GM19023 (cell line): Measurements from ENCODE around the gene GPSM1.

Experiments used
- ATAC-seq: cut with Tn5 transposase; IDR thresholded peaks from one replicate; pipeline ENCODE4 v1.9.1; 2021; ENCODE audit warnings: mild to moderate bottlenecking, moderate library complexity; ENCODE audit not compliant: unreplicated experiment

GPSM1 gene

DNA sequence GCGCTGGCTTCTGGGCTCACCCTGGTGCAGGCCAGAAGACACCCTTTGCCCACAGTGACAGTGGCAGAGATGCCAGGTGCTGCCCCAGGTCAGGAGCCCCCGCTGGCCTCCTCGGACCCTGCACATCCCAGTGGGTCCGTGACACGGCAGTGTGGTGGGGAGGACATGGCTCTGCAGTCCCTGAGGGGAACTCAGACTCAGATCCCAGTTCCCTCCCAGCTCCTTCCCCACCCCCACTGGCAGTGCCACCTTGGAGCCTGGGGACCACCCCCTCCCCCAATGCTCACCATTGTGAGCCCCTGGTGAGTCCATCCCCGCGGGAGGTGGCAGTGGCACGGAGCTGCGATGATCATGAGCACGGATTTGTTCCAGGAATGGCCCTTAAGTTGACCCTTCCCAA, 22.9 kb upstream of the GPSM1 start:
- ATAC-seq: no peak

- no peak for ATAC-seq
These were observed 22.4 kb upstream of the GPSM1 start for GRCh38 chr9:136304981-136305380.

DNA sequence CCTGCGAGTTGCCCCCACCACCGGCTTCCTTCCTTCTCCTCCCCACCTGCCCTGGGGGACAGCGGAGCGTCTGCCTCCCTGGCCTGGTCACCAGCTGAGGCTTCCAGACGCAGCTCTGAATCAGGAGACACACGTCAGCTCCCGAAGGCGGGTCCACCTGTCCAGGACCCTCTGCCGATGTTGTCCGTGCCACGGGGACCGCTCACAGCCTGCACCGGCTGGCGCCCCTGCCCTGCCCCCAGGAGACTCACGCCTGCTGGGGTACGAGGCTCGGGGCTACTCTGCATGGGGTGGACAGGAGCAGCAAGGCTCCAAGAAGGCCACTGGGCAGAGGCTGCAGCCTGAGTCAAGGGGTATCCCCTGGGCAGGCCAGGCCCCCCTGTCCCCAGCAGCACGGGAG, 21.5 kb upstream of the GPSM1 start:
- no peak for ATAC-seq

GRCh38 chr9:136306211-136307208, 20.8 kb upstream of the GPSM1 start:
- no peak for ATAC-seq

DNA sequence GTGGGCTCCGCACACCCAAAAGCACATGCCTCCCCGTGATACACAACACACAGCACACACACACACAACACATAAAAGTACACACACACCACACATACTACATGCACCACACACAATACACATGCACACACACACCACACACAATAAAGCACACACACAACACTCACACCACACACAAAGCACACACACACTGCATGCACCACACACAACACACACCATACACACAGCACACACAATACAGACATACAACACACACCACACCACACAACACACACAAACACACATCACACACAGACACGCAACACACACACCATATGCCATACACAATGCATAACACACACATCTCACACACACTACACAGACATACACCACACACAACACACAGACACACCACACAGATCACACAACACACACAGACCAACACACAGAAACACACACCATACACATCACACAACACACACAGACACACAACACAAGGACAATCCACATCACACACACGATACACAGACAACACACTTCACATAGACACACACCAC, 20.1 kb upstream of the GPSM1 start:
- no peak for ATAC-seq

GRCh38 chr9:136308006-136308701, 19.2 kb upstream of the GPSM1 start:
- ATAC-seq: no peak

- ATAC-seq: no peak
These were observed 18.7 kb upstream of the GPSM1 start for GRCh38 chr9:136308702-136309053.

- ATAC-seq: no peak
These were observed 18.1 kb upstream of the GPSM1 start for GRCh38 chr9:136309101-136309801.

DNA sequence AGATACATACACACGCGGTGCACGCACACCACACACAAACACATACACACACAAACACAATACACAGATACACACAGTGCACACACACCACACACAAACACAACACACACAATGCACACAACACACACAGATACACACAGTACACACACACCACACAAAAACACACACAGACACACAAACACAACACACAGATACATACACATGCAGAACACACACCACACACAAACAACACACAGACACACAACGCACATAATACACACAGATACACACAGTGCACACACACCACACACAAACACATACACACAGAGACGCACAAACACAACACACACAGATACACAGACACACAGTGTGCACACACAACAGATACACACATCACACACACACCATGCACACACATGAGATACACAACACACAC, 17.5 kb upstream of the GPSM1 start:
- ATAC-seq: no peak

GRCh38 chr9:136310273-136311030, 16.9 kb upstream of the GPSM1 start:
- ATAC-seq: no peak

- no peak for ATAC-seq
These were observed 16.0 kb upstream of the GPSM1 start for GRCh38 chr9:136311051-136312008.

- no peak for ATAC-seq
These were observed 15.3 kb upstream of the GPSM1 start for GRCh38 chr9:136312009-136312375.

- ATAC-seq: no peak
These were observed 14.9 kb upstream of the GPSM1 start for GRCh38 chr9:136312436-136312835.

DNA sequence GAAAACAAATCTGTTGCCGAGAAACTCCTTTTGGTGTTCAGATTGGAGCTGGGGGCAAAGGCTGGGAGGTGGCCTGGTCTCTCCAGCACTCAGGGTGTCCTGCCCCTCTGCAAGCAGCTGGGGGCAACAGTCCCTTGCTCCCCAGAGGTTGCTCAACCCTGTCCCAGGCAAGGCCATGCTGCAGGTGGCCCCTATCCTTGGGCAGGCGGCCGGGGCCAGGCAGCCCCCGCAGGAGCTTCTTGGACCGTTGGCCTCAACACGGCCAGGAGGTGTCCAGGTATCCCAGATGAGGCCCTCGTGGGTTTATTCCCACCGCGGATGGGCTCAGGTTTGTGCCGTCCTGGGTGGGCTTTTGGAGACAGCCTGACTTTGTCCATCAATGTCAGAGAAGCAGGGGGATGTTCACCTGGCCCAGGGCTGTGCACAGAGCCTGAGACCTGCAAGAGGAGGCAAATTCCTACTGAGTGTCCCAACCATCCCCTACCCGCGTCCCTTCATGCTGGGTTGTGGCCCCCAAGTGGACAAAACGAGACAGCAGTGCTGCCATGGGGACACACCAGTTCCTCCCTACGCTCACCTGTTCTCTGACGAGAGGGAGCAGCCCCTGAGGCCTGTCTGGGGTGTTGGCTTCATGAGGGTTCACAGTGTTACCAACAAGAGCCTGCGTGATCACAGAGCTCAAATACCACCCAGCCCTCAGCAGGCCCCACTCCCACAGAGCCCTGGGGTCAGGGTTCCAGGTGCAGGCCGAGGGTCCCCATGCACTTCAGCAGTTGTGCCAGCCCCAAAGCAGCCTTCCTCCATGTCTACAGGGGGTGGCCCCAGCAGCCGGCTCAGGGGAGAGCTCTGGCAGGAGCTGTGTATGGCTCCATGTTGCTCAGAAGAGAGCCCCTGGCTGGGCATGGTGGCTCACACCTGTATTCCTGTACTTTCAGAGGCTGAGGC, 14.0 kb upstream of the GPSM1 start:
- no peak for ATAC-seq

- ATAC-seq: no peak
These were observed 13.3 kb upstream of the GPSM1 start for GRCh38 chr9:136314056-136314416.

GRCh38 chr9:136314944-136315343, 12.4 kb upstream of the GPSM1 start:
- ATAC-seq: no peak

GRCh38 chr9:136316271-136316751, 11.0 kb upstream of the GPSM1 start:
- no peak for ATAC-seq
